Common myeloid progenitor, CD34-positive (primary cell): Measurements from ENCODE around the gene SORCS1.

Source experiments
- CTCF ChIA-PET: fragments of 350-600 bp; sonication (Branson Sonifier 250); formaldehyde crosslinking; loops from one replicate; lab custom pipeline; 2021; ENCODE audit warnings: antibody characterized with exemption; lab: Charles Lee
- POLR2A ChIA-PET: fragments of 350-600 bp; sonication (Branson Sonifier 250); formaldehyde crosslinking; loops from one replicate; lab custom pipeline; 2021; ENCODE audit warnings: antibody characterized with exemption; lab: Charles Lee
- DNase-seq, 3 donors: peaks; one replicate each; pipeline versions ENCODE4 v3.0.0 to v3.0.0-alpha.2; 2013
- H3K27ac ChIP-seq, 2 experiments: 1 replicate in 1 of 2; 2 replicates in 1 of 2; pipeline ENCODE4 v1.7.0; 2013; ENCODE audit warnings: inconsistent platforms in 2 of 2, low read length in 2 of 2, mild to moderate bottlenecking in 2 of 2, low read depth in 1 of 2, moderate library complexity in 1 of 2; ENCODE audit not compliant: severe bottlenecking in 2 of 2, insufficient read depth in 1 of 2, poor library complexity in 1 of 2
- H3K27me3 ChIP-seq, 5 experiments: replicated peaks in 2 of 5; 1 replicate in 3 of 5; 2 replicates in 2 of 5; pipeline versions ENCODE4 v1.6.1 to v1.7.0; 2013; ENCODE audit warnings: low read length in 4 of 5, mild to moderate bottlenecking in 2 of 5, moderate library complexity in 2 of 5, inconsistent platforms in 1 of 5; ENCODE audit not compliant: insufficient read depth in 5 of 5, control insufficient read depth in 4 of 5
- H3K36me3 ChIP-seq, 4 experiments: 1 replicate in 2 of 4; 2 replicates in 2 of 4; pipeline versions ENCODE4 v1.6.1 to v1.7.0; 2013; ENCODE audit warnings: low read length in 3 of 4, control low read depth in 1 of 4, mild to moderate bottlenecking in 1 of 4; ENCODE audit not compliant: control insufficient read depth in 4 of 4, insufficient read depth in 4 of 4
- H3K4me1 ChIP-seq, 4 experiments: 1 replicate in 3 of 4; 2 replicates in 1 of 4; pipeline versions ENCODE4 v1.6.1 to v1.7.1; 2013; ENCODE audit warnings: low read length in 3 of 4, mild to moderate bottlenecking in 3 of 4, control low read depth in 1 of 4, inconsistent platforms in 1 of 4, moderate library complexity in 1 of 4; ENCODE audit not compliant: control insufficient read depth in 4 of 4, insufficient read depth in 4 of 4; ENCODE audit errors: control extremely low read depth in 1 of 4
- H3K4me3 ChIP-seq, 7 experiments: 1 replicate in 4 of 7; 2 replicates in 3 of 7; pipeline versions ENCODE4 v1.5.1 to v1.7.0; 2013; ENCODE audit warnings: mild to moderate bottlenecking in 7 of 7, low read length in 6 of 7, moderate library complexity in 6 of 7, inconsistent platforms in 2 of 7, low read depth in 2 of 7, control low read depth in 1 of 7; ENCODE audit not compliant: insufficient read depth in 4 of 7, control insufficient read depth in 1 of 7; ENCODE audit errors: extremely low read depth in 1 of 7
- H3K9me3 ChIP-seq, 5 experiments: 1 replicate in 4 of 5; 2 replicates in 1 of 5; pipeline versions ENCODE4 v1.6.1 to v1.7.1; 2013; ENCODE audit warnings: low read length in 4 of 5, mild to moderate bottlenecking in 2 of 5, inconsistent platforms in 1 of 5, low read depth in 1 of 5, moderate library complexity in 1 of 5; ENCODE audit not compliant: control insufficient read depth in 4 of 5, insufficient read depth in 2 of 5; ENCODE audit errors: control extremely low read depth in 1 of 5
- WGBS: methylation state at CpG from one replicate; pipeline ENCODE4 v1.1.5; 2013; ENCODE audit not compliant: insufficient coverage; 5-methylcytosine and 5-hydroxymethylcytosine counted together

SORCS1 gene

DNA sequence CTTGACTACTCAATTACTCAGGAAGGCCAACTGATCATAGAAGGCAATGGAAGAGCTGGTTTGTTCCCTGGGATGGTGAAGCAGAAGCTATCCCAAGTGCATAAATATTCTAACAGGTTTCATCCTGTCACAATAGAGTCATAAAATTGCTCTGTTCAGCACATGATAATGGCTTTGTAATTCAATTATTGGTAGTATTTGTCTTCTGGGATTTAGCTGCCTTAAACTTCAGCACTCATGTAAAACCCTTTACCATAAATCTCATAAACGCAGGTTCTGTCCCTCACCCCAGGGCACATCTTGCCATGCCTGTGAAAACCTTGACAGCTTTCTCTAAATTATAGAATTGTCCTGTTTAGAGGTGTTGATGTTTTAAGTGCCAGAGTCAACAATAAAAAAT lies 417.6 kb downstream of the SORCS1 start:
- H3K27me3 ChIP-seq: peaks cover 0 to 3% (median 0%) of the 10 kb centered on the region in 5 experiments
- no peaks in the 10 kb centered on the region for H3K9me3 ChIP-seq
- DNase-seq: no peak
- H3K27ac ChIP-seq: no peak overlapping the region
- POLR2A ChIA-PET: no interaction called here
- no peaks in the 10 kb centered on the region for H3K36me3 ChIP-seq
- WGBS: no CpG with 5 or more reads among the region's 1 CpG
- no peaks in the 10 kb centered on the region for H3K4me1 ChIP-seq
- no peak overlapping the region for H3K4me3 ChIP-seq
- CTCF ChIA-PET: no interaction called here

DNA sequence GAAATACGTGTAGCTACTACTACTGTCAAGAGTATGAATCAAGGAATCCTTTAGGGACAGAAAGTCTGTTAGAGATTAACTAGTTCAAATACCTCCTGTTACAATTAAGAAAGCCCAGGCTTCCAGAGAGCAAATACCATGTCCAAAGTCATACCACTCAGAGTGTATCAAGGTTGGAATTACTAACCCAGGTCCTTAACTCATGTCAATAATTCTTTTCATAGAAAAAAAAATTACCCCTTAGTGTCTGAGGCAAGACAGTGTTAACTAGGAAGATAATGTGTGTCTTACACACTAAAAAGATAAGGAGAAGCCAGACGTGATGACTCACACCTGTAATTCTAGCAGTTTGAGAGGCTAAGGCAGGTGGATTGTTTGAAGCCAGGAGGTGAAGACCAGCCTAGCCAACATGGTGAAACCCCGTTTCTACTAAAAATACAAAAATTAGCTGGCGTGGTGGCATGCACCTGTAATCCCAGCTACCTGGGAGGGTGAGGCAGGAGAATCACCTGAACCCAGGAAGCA lies 423.4 kb downstream of the SORCS1 start:
- H3K4me1 ChIP-seq: no peaks in the 10 kb centered on the region
- H3K27ac ChIP-seq: no peak overlapping the region
- no peak for DNase-seq
- peaks cover 0 to 3% (median 0%) of the 10 kb centered on the region in 5 experiments for H3K27me3 ChIP-seq
- no peaks in the 10 kb centered on the region for H3K36me3 ChIP-seq
- WGBS: 91% methylated on average over 3 of the region's 4 CpGs
- CTCF ChIA-PET: no interaction called here
- no peaks in the 10 kb centered on the region for H3K9me3 ChIP-seq
- H3K4me3 ChIP-seq: no peak overlapping the region
- POLR2A ChIA-PET: no interaction called here

- no peak for DNase-seq
- H3K27ac ChIP-seq: no peak overlapping the region
- CTCF ChIA-PET: no interaction called here
- no peaks in the 10 kb centered on the region for H3K36me3 ChIP-seq
- H3K4me3 ChIP-seq: no peak overlapping the region
- no peaks in the 10 kb centered on the region for H3K4me1 ChIP-seq
- H3K9me3 ChIP-seq: no peaks in the 10 kb centered on the region
- H3K27me3 ChIP-seq: peaks cover 0 to 2% (median 0%) of the 10 kb centered on the region in 5 experiments
- no CpG with 5 or more reads among the region's 1 CpG for WGBS
- POLR2A ChIA-PET: no interaction called here
Measured at GRCh38 chr10:106740071-106740470, 424.4 kb downstream of the SORCS1 start.

GRCh38 chr10:106734220-106734619 lies 430.3 kb downstream of the SORCS1 start:
- Histone ChIP-seq H3K4me1 (no peaks in the 10 kb centered on the region), H3K36me3 (no peaks in the 10 kb centered on the region), H3K27me3 (no peaks in the 10 kb centered on the region), H3K4me3 (no peak overlapping the region), H3K9me3 (no peaks in the 10 kb centered on the region), H3K27ac (no peak overlapping the region)
- DNase-seq: no peak
- ChIA-PET CTCF (no interaction called here), POLR2A (no interaction called here)

DNA sequence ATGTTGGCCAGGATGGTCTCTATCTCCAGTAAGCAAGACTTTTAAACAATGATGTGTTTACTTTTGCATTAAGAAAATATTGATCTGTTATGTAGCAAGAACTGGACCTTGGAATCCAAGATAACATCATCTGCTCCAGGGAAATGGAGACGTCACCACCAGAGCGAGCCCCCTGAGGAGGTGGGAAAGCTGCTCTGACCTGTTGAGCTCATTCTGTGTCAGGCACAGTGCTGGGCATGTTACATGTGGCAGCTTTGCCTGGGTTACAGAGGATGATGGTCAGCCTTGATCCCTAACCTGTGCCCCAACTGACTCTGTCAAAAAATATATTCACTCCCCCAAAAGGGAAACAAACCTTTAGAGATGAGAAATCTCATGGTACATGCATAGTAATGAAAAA lies 436.3 kb downstream of the SORCS1 start:
- Histone ChIP-seq H3K4me1 (no peaks in the 10 kb centered on the region), H3K27me3 (no peaks in the 10 kb centered on the region), H3K36me3 (no peaks in the 10 kb centered on the region), H3K27ac (no peak overlapping the region), H3K9me3 (no peaks in the 10 kb centered on the region), H3K4me3 (no peak overlapping the region)
- CTCF ChIA-PET: interaction anchor here (1.0 to 1.5 kb wide), 2 partner anchors 22 to 23 kb away, joined by 3 to 4 read pairs; no protein-coding TSS in a partner anchor
- POLR2A ChIA-PET: no interaction called here
- 95% methylated on average over 2 of the region's 2 CpGs for WGBS
- no peak for DNase-seq

- ChIA-PET POLR2A (no interaction called here), CTCF (interaction anchor here (0.6 kb wide), 1 partner anchor 9 kb away, joined by 3 read pairs; no protein-coding TSS in a partner anchor)
- Histone ChIP-seq H3K4me1 (no peaks in the 10 kb centered on the region), H3K27ac (no peak overlapping the region), H3K9me3 (no peaks in the 10 kb centered on the region), H3K27me3 (no peaks in the 10 kb centered on the region), H3K4me3 (no peak overlapping the region), H3K36me3 (no peaks in the 10 kb centered on the region)
- 86% methylated on average over 1 of the region's 1 CpG for WGBS
- DNase-seq: no peak
Measured at GRCh38 chr10:106727170-106727569, 437.3 kb downstream of the SORCS1 start.

GRCh38 chr10:106722524-106722923 lies 442.0 kb downstream of the SORCS1 start:
- no peak overlapping the region for H3K4me3 ChIP-seq
- no peak for DNase-seq
- peaks cover 0 to 2% (median 0%) of the 10 kb centered on the region in 5 experiments for H3K27me3 ChIP-seq
- no peaks in the 10 kb centered on the region for H3K9me3 ChIP-seq
- ChIA-PET POLR2A (no interaction called here), CTCF (no interaction called here)
- H3K4me1 ChIP-seq: no peaks in the 10 kb centered on the region
- H3K36me3 ChIP-seq: no peaks in the 10 kb centered on the region
- WGBS: 100% methylated on average over 1 of the region's 2 CpGs
- H3K27ac ChIP-seq: no peak overlapping the region
